Stimulated activated naive B cell treated with anti-CD40 and anti-IgM and Interleukin-4, amounts not matched to agents 10 μg/mL and 1 μg/mL and 100 μg/mL, for 72 hours (primary cell): ENCODE results near the gene SYNGR3.
A peak's percentile ranks its signal among the peaks of the same experiment; 100 is the strongest.

Experiments used
- ATAC-seq, 2 donors: fragments of 150-1000 bp; cut with Tn5 transposase; replicated peaks; 2 replicates each; pipeline ENCODE4 v1.10.0; 2021; ENCODE audit warnings: moderate library complexity in 1 of 2
- DNase-seq: peaks from one replicate; pipeline ENCODE4 v3.0.0; 2021
- H3K27ac Mint-ChIP-seq: one replicate; pipeline ENCODE4 v1.8.0; 2022; ENCODE audit warnings: mild to moderate bottlenecking, mixed read lengths
- H3K27me3 Mint-ChIP-seq, 2 donors: one replicate each; pipeline ENCODE4 v1.8.0; 2022; ENCODE audit warnings: mixed read lengths in 2 of 2
- H3K36me3 Mint-ChIP-seq, 2 donors: one replicate each; pipeline ENCODE4 v1.8.0; 2022; ENCODE audit warnings: mixed read lengths in 2 of 2, mild to moderate bottlenecking in 1 of 2
- H3K4me1 Mint-ChIP-seq, 2 donors: one replicate each; pipeline ENCODE4 v1.8.0; 2022; ENCODE audit warnings: mixed read lengths in 2 of 2, mild to moderate bottlenecking in 1 of 2
- H3K4me3 Mint-ChIP-seq, 2 donors: one replicate each; pipeline ENCODE4 v1.8.0; 2022; ENCODE audit warnings: mild to moderate bottlenecking in 2 of 2, mixed read lengths in 2 of 2, moderate library complexity in 1 of 2
- H3K9me3 Mint-ChIP-seq, 2 donors: one replicate each; pipeline ENCODE4 v1.8.0; 2022; ENCODE audit warnings: mixed read lengths in 2 of 2, mild to moderate bottlenecking in 1 of 2

The SYNGR3 gene

GRCh38 chr16:2001456-2002355 lies 11.9 kb downstream of the SYNGR3 start:
- DNase-seq (no peak), ATAC-seq (no peak)
- H3K27me3 Mint-ChIP-seq = no peaks in the 10 kb centered on the region
- peaks cover 16 to 29% of the 10 kb centered on the region in 2 donors for H3K4me1 Mint-ChIP-seq
- no peak overlapping the region for H3K4me3 Mint-ChIP-seq
- H3K27ac Mint-ChIP-seq = no peak overlapping the region
- no peaks in the 10 kb centered on the region for H3K9me3 Mint-ChIP-seq
- H3K36me3 Mint-ChIP-seq = peaks cover 37 to 51% of the 10 kb centered on the region in 2 donors

GRCh38 chr16:2002406-2003230 lies 12.8 kb downstream of the SYNGR3 start:
- ATAC-seq (no peak), DNase-seq (peak; percentile 0)
- Mint-ChIP-seq H3K9me3 (no peaks in the 10 kb centered on the region), H3K27ac (no peak overlapping the region), H3K36me3 (peaks cover 42 to 50% of the 10 kb centered on the region in 2 donors), H3K4me3 (no peak overlapping the region), H3K27me3 (no peaks in the 10 kb centered on the region), H3K4me1 (peaks cover 24 to 38% of the 10 kb centered on the region in 2 donors)

- ATAC-seq (no peak), DNase-seq (no peak)
- H3K4me3 Mint-ChIP-seq = no peak overlapping the region
- no peak overlapping the region for H3K27ac Mint-ChIP-seq
- H3K4me1 Mint-ChIP-seq = peaks cover 30 to 45% of the 10 kb centered on the region in 2 donors
- H3K27me3 Mint-ChIP-seq = no peaks in the 10 kb centered on the region
- H3K36me3 Mint-ChIP-seq = peaks cover 42 to 53% of the 10 kb centered on the region in 2 donors
- no peaks in the 10 kb centered on the region for H3K9me3 Mint-ChIP-seq
Measured at GRCh38 chr16:2003231-2003826, 13.6 kb downstream of the SYNGR3 start.

- Mint-ChIP-seq H3K4me3 (peak overlapping the region; percentile 21 to 49), H3K27me3 (no peaks in the 10 kb centered on the region), H3K27ac (peak overlapping the region; percentile 65), H3K36me3 (peaks cover 39 to 54% of the 10 kb centered on the region in 2 donors), H3K9me3 (no peaks in the 10 kb centered on the region), H3K4me1 (peaks cover 35 to 52% of the 10 kb centered on the region in 2 donors)
- DNase-seq (peak; percentile 80), ATAC-seq (peak; percentile 95 to 97)
Measured at GRCh38 chr16:2003827-2004641, 14.3 kb downstream of the SYNGR3 start.

GRCh38 chr16:2004795-2005517 lies 15.2 kb downstream of the SYNGR3 start:
- Mint-ChIP-seq H3K4me3 (peak overlapping the region in 1 of 2 donors; percentile 65), H3K9me3 (no peaks in the 10 kb centered on the region), H3K4me1 (peaks cover 35 to 52% of the 10 kb centered on the region in 2 donors), H3K27ac (peak overlapping the region; percentile 71), H3K27me3 (no peaks in the 10 kb centered on the region), H3K36me3 (peaks cover 37 to 50% of the 10 kb centered on the region in 2 donors)
- ATAC-seq = no peak
- no peak for DNase-seq

- H3K9me3 Mint-ChIP-seq = no peaks in the 10 kb centered on the region
- peaks cover 38 to 58% of the 10 kb centered on the region in 2 donors for H3K4me1 Mint-ChIP-seq
- peaks cover 33 to 50% of the 10 kb centered on the region in 2 donors for H3K36me3 Mint-ChIP-seq
- no peaks in the 10 kb centered on the region for H3K27me3 Mint-ChIP-seq
- ATAC-seq (no peak), DNase-seq (no peak)
- peak overlapping the region; percentile 53 to 74 for H3K4me3 Mint-ChIP-seq
- H3K27ac Mint-ChIP-seq = peak overlapping the region; percentile 25
Measured at GRCh38 chr16:2005646-2006045, 15.9 kb downstream of the SYNGR3 start.

GRCh38 chr16:2006317-2006716 lies 16.5 kb downstream of the SYNGR3 start:
- no peak for ATAC-seq
- peak overlapping the region; percentile 48 to 74 for H3K4me3 Mint-ChIP-seq

GRCh38 chr16:2007081-2007836 lies 17.5 kb downstream of the SYNGR3 start:
- DNase-seq (no peak), ATAC-seq (no peak)
- Mint-ChIP-seq H3K27me3 (no peaks in the 10 kb centered on the region), H3K4me3 (peak overlapping the region; percentile 93), H3K4me1 (peaks cover 38 to 58% of the 10 kb centered on the region in 2 donors), H3K27ac (peak overlapping the region; percentile 51), H3K36me3 (peaks cover 26 to 45% of the 10 kb centered on the region in 2 donors), H3K9me3 (no peaks in the 10 kb centered on the region)

More at GRCh38 chr16:2006317-2006716, 16.5 kb downstream of the SYNGR3 start:
- no peak for DNase-seq
- Mint-ChIP-seq H3K9me3 (no peaks in the 10 kb centered on the region), H3K4me1 (peaks cover 38 to 58% of the 10 kb centered on the region in 2 donors), H3K36me3 (peaks cover 28 to 46% of the 10 kb centered on the region in 2 donors), H3K27me3 (no peaks in the 10 kb centered on the region), H3K27ac (peak overlapping the region; percentile 25)

- no peaks in the 10 kb centered on the region for H3K9me3 Mint-ChIP-seq
Measured at GRCh38 chr16:2008009-2008526, 18.3 kb downstream of the SYNGR3 start.

GRCh38 chr16:2008631-2009163 lies 18.9 kb downstream of the SYNGR3 start:
- Mint-ChIP-seq H3K27me3 (no peaks in the 10 kb centered on the region), H3K4me3 (peak overlapping the region; percentile 93), H3K36me3 (peaks cover 23 to 41% of the 10 kb centered on the region in 2 donors), H3K9me3 (no peaks in the 10 kb centered on the region), H3K27ac (peak overlapping the region; percentile 82), H3K4me1 (peaks cover 38 to 58% of the 10 kb centered on the region in 2 donors)
- ATAC-seq (peak in 1 of 2 donors; percentile 7), DNase-seq (no peak)

More at GRCh38 chr16:2008009-2008526, 18.3 kb downstream of the SYNGR3 start:
- no peaks in the 10 kb centered on the region for H3K27me3 Mint-ChIP-seq
- H3K36me3 Mint-ChIP-seq = peaks cover 23 to 41% of the 10 kb centered on the region in 2 donors
- peak overlapping the region; percentile 62 for H3K27ac Mint-ChIP-seq
- DNase-seq (no peak), ATAC-seq (no peak)
- H3K4me1 Mint-ChIP-seq = peaks cover 38 to 58% of the 10 kb centered on the region in 2 donors
- H3K4me3 Mint-ChIP-seq = peak overlapping the region; percentile 93

- DNase-seq (no peak), ATAC-seq (peak; percentile 41 to 49)
- peaks cover 38 to 54% of the 10 kb centered on the region in 2 donors for H3K4me1 Mint-ChIP-seq
- H3K9me3 Mint-ChIP-seq = no peaks in the 10 kb centered on the region
- peak overlapping the region; percentile 93 for H3K4me3 Mint-ChIP-seq
- H3K27ac Mint-ChIP-seq = peak overlapping the region; percentile 82
- H3K27me3 Mint-ChIP-seq = no peaks in the 10 kb centered on the region
- peaks cover 23 to 41% of the 10 kb centered on the region in 2 donors for H3K36me3 Mint-ChIP-seq
Measured at GRCh38 chr16:2009164-2009711, 19.5 kb downstream of the SYNGR3 start.
